ENCODE results near the gene OR10K2.

GRCh38 chr1:158371188-158371953 lies 54.7 kb downstream of the OR10K2 start:
- no peak for TF ChIP-seq MYC (IDR thresholded peaks at IDR 0.05; ENCODE audit: low read depth, low read length)
- TF ChIP-seq, protein P1, sequence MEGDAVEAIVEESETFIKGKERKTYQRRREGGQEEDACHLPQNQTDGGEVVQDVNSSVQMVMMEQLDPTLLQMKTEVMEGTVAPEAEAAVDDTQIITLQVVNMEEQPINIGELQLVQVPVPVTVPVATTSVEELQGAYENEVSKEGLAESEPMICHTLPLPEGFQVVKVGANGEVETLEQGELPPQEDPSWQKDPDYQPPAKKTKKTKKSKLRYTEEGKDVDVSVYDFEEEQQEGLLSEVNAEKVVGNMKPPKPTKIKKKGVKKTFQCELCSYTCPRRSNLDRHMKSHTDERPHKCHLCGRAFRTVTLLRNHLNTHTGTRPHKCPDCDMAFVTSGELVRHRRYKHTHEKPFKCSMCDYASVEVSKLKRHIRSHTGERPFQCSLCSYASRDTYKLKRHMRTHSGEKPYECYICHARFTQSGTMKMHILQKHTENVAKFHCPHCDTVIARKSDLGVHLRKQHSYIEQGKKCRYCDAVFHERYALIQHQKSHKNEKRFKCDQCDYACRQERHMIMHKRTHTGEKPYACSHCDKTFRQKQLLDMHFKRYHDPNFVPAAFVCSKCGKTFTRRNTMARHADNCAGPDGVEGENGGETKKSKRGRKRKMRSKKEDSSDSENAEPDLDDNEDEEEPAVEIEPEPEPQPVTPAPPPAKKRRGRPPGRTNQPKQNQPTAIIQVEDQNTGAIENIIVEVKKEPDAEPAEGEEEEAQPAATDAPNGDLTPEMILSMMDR (IDR thresholded peaks at IDR 0.05; ENCODE audit: extremely low read depth in 1 of 2, insufficient read depth in 1 of 2, low read depth in 1 of 2, low read length in 2 of 2): no peak
- TF ChIP-seq EZH2 (IDR thresholded peaks at IDR 0.05; ENCODE audit: borderline replicate concordance, low read depth, low read length, severe bottlenecking): no peak
- TF ChIP-seq, protein P2, sequence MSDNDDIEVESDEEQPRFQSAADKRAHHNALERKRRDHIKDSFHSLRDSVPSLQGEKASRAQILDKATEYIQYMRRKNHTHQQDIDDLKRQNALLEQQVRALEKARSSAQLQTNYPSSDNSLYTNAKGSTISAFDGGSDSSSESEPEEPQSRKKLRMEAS (IDR thresholded peaks at IDR 0.05; ENCODE audit: insufficient read depth, insufficient read length): no peak
- no peak for TF ChIP-seq POLR2AphosphoS5 (IDR thresholded peaks at IDR 0.05; ENCODE audit: insufficient read depth, low read depth, low read length)
